Stimulated activated CD8-positive, alpha-beta memory T cell treated with anti-CD3 and anti-CD28 coated beads, Interleukin-7, amount 100 ng/mL, for 48 hours (primary cell): ENCODE data around the gene VAV2.
A peak's percentile ranks its signal among the peaks of the same experiment; 100 is the strongest.

ENCODE experiments used
- DNase-seq, 2 donors: peaks; one replicate each; pipeline ENCODE4 v3.0.0-alpha.2; 2020; ENCODE audit warnings: low read depth in 1 of 2; ENCODE audit errors: extremely low read depth in 1 of 2

The VAV2 gene

DNA sequence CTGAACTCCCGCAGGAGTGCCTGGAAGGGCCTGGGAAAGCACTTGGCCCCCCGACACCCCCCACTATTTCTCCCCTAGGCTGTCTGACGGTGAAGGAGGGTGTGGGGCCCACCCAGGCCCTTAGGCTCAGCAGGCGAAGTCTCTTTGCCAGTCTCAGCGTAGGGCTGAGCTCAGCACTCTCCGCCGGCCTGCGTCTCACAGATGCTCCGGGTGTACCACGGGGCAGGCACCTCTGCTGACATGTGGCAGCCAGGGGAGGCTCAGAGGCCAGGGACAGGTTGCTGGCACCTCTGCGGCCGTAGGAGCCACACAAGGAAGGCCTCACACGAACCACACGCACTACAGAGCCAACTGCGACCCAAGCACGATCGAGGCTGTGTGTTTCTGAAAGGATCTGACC, 114.2 kb downstream of the VAV2 start:
- no peak for DNase-seq

DNA sequence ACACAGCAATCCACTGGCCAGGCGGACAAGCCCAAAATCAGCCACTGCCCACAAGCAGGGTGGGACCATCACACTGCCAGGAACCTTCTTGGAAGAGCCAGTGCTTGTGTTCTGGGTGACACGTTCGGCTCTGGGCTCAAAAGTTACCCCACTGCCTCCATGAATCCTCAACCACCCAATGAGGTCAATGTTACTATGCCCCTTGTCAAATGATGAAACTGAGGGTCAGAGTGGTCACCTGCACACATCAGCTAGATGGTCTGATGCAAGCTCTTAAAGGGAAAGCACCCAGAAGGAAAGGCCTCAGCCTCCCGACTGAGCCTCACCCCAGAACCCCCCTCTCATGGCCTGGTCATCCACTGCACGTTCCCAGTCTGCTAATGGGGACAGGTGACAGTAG, 114.8 kb downstream of the VAV2 start:
- DNase-seq, result no peak

DNA sequence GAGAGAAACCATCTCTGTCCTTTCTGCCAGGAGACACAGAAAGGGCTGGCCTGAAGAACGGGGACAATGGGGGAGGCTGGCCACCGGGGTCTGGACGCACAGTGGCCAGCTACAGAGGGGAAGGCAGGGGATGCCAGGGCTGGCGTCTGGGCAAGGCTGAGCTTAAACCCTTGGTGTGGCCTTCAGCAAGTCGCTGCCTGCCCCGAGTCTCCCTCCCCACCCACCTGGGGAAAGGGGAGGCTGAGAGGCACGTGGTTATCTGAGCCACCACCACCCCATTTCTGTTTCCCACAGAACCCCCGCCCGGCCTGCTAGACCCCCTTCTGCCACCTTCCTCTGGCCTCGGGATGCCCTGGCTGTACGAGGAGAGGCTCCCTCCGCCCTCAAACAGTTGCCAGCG, 115.3 kb downstream of the VAV2 start:
- DNase-seq, result no peak

DNA sequence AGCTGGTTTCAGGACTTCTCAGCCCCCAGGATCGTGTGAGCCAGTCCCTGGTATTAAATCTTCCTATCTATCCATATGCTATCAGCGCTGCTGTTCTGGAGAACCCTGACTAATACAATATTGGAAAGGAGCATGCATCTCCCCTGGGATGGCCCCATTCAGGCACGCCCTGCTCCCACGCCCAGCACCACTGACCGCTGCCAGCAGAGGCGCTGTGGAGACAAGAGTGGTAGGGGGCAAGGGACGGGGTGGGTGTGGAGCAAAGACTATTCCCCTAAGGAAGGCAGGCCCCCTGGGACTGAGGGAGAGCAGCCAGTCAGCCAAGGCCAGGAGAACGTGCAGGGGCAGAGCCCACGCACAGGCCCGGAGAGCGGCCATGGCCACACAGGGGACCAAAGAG, 116.0 kb downstream of the VAV2 start:
- no peak for DNase-seq

DNA sequence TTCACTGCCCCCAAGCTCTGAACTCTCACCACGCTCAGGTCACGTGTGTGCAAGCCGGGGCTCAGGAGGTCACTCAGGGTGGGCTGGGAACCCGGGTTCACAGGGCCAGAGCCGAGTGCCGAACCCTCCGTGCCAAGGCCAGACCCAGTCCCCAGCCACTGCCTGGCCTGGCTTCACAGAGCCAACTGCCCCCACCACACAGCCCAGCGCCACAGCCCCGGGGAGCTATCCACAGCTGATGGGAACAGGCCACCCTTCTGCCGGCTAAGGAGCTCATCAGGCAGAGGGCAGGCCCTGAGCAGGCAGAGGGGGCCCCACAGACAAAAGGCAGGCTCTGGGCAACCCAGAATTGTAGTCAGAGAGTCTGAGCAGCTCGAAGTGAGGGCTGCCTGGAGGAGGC, 117.0 kb downstream of the VAV2 start:
- no peak for DNase-seq

DNA sequence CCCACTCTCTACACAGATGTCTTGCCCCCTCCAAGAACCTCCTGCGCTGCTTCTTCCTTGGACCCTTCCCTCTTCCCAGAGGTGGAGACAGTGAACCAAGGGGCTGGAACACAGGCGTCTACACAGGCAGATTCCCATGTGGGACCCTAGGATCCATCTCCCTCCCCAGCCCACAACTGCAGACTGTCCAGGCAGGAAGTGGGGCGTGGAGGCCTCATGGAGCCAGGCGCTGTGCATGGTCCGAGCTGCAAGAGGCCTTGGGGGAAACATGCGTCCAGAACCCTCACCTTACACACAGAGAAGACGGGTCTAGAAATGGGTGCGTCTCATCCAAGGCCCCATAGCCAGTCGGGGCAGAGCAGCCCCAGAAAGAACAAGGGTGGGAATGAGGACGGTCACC, 117.5 kb downstream of the VAV2 start:
- no peak for DNase-seq

DNA sequence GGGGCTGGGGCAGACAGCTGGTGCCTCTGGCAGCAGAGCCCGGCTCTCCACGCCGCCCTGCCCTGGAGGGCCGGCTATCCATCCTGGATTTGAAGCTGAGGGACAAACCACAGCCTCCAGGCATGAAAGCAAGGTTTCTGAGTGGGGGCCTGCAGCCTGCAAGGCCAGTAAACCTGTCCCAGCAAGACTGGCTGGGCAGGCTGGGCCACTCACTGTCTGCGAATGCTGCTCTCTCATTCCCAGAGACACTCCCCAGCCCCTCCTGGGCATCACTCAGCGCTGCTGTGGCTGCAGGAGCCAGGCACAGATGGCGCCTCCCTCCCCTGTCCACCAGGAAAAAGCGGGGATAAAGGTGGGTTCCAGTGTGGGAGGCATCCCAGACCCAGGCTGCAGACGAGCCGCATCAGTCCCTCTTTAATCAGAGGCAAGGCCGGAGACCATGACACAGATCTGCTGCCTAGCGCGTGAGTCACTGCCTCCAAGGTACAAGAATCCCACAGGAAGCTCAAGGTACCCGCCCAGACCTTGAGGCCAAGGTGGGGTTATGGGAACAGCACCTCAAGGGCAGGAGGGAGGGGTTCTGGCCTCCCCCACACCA, 118.0 kb downstream of the VAV2 start:
- no peak for DNase-seq

DNA sequence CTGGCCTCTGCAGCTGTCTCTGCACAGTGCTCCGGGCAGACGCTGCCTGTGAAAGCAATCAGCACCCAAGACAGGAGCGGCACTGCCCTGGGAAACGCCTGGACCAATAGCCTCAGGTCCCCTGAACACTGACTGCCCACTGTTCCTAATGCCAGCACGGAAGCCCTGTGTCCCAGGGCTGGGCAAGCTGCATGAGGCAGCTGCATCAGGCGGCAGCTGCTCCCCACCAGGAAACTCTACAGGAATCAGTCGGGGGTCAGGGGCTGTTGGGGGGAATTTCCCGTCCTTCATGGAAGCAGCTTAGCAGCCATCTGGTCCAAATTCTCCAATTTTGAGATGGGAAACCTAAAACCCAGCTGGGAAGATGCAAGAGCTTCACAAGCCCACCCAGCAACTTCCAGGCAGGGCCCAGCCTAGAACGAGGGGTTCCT, 118.6 kb downstream of the VAV2 start:
- DNase-seq, result no peak

DNA sequence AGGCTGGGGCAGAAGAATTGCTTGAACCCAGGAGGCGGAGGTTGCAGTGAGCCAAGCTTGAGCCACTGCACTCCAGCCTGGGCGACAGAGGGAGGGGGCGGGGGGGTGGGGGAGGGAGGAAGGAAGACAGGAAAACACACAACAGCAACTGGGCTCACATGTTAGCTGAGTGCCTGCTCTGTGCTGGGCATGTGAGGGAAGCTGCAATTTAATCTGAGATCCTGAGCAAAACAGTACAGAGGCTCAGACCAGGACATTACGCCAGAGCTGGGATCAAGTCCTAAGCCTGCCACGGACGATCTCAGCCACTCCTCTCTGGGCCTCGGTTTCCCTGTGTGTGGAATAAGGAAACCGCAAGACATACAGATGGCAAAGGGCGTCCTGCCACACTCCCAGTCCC, 119.1 kb downstream of the VAV2 start:
- no peak for DNase-seq

DNA sequence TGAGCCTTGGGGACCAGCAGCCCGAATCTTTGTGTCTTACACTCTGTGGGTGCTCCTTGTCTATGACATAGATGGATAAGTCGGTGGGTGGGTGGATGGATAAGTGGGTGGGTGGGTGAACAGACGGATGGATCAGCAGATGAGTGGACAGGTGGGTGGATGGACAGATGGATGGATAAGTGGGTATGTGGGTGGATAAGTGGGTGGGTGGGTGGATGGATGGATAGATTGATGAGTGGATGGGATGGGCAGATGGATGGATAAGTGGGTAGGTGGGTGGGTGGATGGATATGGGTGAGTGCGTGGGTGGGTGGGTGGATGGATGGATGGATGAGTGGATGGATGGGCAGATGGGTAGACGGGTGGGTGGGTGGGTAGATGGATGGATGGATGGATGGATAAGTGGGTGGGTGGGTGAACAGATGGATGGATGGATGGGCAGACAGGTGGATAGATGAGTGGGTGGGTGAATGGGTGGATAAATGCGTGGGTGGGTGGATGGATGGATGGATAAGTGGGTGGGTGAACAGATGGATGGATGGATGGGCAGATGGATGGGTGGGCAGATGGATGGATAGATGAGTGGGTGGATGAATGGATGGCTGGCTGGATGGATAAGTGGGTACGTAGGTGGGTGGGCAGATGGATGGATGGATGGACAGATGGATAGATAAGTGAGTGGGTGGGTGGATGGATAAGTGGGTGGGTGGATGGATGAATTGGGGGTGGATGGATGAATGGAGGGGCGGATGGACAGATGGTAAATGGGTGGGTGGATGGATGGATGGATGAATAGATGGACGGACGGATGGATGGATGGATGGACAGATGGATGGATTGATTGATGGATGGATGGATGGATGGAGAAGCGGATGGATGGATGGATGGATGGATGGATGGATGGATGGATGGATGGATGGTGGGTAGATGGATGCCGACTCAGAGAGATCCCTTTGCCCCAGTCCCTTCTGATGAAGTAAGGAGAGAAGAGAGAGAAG, 121.2 kb downstream of the VAV2 start:
- DNase-seq, result no peak

DNA sequence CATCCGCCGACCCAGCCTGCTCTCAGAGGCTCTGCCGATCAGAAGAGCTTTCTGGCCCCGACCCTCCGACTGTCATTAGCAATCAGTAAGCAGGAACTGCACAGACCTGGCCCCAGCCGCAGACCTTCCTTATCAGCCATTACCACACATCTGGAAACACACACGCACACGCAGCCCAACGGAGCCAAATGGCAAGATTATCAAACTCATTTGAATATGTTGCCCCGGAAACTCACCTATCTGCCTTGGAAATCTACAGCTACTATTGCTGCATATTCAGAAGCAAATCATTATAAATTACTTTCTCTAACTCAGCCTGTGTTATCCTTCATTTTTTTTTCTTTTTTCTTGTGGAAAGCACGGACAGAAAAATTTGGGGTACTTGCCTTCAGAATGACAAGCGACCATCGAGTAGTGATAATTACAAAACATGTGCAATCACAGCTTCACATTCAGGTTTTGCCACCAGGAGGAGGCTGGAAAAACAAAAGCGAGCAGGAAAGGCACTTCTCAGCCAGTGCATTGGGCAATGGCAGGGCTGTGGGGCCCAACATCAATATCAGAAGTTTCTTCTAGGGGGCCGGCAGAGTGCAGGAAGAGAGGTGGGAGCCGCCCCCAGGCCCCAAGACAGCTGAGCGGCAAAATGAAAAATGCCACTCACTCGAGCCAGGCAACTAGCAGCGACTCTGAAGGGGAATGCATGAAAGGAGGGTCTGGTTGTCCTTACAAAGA, 122.3 kb downstream of the VAV2 start:
- peak in 1 of 2 donors; percentile 16 for DNase-seq

DNA sequence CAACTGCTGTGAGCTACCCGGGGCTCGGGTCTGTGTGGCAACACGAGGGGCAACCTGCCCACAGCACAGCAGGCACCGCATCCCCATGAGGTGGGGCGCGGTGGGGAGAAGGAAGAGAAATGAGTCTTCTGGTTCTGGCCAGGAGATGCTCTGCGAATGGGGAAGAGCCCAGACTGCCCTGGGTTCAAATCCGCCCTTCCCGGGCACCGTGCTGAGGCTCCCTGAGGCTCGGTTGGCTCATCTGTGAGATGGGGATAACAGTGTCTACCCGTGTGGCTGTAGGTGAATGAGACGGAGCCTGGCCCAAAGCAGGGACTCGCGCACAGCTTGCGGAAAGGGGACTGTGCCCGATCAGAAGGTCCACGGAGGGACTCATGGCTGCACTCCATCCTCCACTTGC, 123.9 kb downstream of the VAV2 start:
- no peak for DNase-seq

DNA sequence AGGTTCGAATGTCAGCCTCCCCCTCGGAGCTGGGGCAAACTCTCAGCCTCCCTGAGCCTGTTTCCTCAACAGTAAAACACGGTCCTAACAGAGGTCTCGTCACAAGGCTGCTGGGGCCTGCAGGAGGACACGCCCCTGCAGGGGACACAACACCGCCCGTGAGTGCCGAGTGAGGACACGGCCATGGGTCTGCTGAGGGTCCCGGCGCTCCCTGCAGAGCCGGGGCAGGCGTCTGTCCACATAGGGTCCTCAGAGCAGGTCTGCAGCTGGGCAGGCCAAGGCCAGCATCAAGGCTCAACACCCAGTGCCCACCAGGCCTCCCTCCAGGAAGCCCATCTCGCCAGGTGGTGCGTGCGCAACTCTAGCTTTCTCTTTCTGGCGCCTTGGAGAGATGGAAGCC, 125.2 kb downstream of the VAV2 start:
- no peak for DNase-seq

DNA sequence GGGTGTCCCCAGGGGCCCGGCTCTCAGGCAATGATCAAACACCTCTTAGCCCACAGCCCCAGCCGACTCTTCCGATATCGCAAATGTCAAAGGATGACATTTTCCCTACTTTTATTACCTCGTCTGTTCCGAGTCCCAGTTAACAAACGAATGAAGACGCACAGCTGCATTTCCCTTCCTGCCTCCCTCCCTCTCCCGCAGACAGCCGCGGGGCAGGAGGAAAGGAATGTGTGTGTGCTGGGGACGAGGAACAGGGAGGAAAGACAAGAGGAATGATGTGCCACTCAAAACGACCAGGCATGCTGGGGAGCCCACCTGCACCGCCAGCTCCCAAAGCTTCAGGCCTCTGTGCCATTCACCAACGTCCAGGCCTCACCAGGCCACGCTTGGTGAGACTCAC, 128.1 kb downstream of the VAV2 start:
- no peak for DNase-seq

DNA sequence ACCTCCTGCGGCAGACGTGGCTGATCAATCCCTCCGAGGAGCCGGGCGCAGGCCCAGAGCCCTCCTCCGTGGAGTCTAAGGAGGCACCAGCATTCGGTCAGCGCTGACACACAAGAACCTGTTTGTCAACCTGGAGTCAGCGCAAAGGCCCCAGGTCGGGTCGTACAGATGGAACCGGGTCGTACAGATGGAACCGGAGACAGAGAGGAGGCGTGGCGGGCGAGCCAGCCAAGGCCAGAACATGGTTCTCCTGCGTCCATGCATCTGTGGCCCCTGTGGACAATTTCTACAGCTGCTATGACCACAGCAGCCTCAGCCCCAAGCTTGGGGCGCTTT, 128.9 kb downstream of the VAV2 start:
- DNase-seq, result no peak

DNA sequence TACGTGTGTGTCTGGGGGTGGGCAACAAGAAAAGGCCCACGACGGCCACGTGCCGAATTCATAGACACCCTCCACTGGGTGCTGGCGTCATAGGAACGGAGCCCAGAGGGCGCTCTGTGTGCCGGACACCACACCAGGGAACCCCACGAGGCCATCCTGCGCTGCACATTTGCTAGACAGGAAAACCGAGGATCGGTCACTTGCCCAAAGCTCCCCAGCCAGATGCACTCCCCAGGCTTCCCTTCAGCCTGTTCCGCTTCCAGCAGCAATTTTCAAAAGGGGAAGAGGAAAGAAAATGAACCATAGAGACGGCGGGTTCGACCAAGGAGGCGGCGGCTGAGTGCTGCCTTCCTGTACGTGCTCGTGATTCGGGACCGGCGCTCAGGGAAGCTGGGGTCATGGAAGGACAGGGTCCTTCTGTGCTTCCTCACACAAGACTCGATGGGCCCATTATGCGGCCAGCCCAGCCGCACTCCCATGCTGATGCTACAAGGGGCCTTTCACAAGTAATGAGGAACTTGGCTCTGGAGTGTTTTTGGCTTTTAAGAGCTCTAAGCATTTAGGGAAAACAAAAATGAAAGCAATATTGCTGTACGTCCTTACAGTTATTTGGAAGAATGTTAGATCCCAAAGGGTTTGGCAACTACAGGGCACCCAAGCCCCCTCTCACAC, 129.4 kb downstream of the VAV2 start:
- no peak for DNase-seq

DNA sequence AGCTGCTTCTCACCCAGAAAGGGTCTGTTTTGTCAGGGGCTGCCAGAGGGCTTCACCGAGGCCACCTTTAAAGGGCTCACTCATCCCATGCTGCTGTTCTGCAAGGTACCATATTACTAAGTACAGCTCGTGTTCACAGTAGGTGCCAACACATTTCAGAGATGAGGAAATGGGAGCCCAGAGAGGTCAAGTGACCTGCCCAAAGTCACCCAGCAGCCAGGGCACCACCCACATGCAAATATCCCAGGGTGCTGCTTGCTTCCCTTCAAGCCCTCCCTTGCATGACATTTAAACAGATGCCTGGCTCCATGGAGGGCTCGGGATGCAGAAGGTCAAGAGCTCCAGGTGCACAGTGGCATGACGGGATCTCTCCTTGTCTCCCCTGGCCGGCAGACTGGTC, 130.4 kb downstream of the VAV2 start:
- no peak for DNase-seq

DNA sequence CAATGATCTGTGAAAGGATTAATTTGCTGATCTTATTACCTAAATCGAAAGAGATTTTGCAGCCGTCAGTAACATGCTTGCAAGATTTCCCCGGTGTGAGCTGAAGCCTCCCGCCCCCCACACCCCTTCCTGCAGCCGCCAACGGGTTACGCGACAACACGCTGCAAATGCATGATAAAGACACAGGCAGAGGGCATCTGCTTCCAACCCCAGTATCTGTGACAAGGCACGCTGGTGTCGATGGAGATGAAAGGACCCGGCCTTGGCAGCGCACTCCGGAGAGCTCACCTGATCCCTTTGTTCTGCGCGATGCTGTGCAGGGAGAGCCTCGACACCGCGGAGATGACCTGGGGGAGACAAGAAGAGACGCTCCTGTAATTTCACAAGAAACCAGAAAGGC, 131.0 kb downstream of the VAV2 start:
- no peak for DNase-seq

DNA sequence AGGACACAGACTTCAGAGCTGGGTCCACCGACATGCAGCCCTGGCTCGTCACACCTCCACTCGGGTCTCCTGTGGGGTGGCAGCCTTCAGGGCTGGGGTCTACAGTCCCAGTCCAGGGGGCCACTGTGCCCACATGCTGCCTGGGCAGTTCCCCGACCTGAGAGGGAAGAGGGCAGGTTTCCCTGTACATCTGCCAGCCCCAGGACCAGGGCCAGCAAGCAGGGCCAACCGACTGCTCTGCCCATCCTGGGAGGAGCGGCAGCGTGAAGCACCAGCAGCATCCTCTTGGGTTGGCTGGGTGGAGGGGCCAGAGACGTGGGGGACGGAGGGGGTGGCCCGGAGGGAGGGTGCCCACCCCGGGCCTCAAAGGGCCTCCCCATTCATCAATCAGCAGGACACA, 133.4 kb downstream of the VAV2 start:
- DNase-seq, result no peak

DNA sequence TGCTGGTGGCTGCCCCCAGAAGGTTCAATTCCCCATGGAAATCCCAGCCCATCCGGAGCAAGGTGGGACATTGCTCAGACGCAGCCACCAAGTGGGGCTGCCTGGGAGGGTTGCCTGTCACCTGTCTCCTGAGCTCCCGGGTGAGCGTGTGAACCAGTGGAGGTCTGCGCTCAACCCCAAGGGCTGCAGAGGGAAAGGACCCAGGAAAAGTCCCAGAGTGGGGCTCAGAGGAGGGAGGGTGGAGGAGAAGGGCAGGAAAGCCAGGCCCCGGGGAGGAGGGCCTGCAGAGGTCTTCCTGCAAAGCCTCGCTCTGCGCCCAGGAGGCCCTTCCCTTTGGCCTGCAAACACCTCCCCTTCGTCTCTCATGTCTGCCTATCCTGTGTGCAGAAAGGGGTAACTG, 134.5 kb downstream of the VAV2 start:
- DNase-seq, result no peak

DNA sequence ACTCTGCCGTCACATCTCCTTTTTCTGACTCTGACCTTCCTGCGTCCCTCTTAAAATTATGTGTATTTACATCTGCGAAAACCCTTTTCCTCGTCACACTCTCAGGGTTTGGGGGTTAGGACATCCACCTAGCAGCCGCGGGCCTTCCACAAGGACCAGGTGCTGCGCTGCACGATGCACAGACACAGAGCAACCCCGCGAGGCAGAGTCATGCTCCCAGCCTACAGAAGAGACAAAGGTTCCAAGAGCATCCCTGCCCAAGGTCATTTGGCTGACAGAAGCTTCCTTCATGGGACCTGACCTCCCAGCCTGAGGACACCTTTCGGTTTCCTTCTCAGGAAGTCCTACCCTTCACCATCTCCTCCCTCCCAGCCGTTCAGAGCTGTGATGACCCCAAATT, 135.3 kb downstream of the VAV2 start:
- DNase-seq, result no peak
